HCT116 (cell line): ENCODE measurements around the gene ANXA2. TPM values are rescaled to one million over a fixed set of nuclear protein-coding genes. Genes with fewer than 3 reads are reported as not detected.

ENCODE experiments used
- ATAC-seq: fragments of 200-7000 bp; cut with Tn5 transposase; 2 replicates; pipeline ENCODE4 v1.9.1; 2020; ENCODE audit warnings: mild to moderate bottlenecking, moderate library complexity
- BruUV-seq: library from RNA; stranded (reverse); fragments of 400-500 nt; replicated peaks from 2 replicates; lab custom pipeline; 2021; lab: Mats Ljungman, UMichigan
- CTCF ChIA-PET: fragments of 300-600 bp; sonication (Branson Sonifier 250); formaldehyde crosslinking; loops from one replicate; lab custom pipeline; 2021; ENCODE audit warnings: antibody characterized with exemption; lab: Charles Lee
- POLR2A ChIA-PET: fragments of 300-600, 350-600 bp; sonication (Branson Sonifier 250); formaldehyde crosslinking; loops from one replicate; lab custom pipeline; 2021; ENCODE audit warnings: antibody characterized with exemption; lab: Charles Lee
- RAD21 ChIA-PET, 2 experiments: fragments of 300-600 bp; sonication (Branson Sonifier 250); formaldehyde crosslinking; loops; one replicate each; lab custom pipeline; 2023; ENCODE audit warnings: low total read pairs in 2 of 2; ENCODE audit not compliant: uncharacterized antibody in 2 of 2, unreplicated experiment in 2 of 2, low non-redundant PET in 1 of 2; lab: Charles Lee
- DNase-seq: peaks from one replicate; pipeline ENCODE4 v3.0.0-alpha.2; 2010; ENCODE audit warnings: low read depth, low spot score
- H2AFZ ChIP-seq: fragments of 200-600 bp; shearing (Covaris generic), sonication (generic); 2 replicates; pipeline ENCODE4 v1.6.1; 2017; ENCODE audit warnings: low read depth, mixed run types, mixed read lengths, antibody characterized with exemption, low read length; ENCODE audit not compliant: poor library complexity, severe bottlenecking
- H3K27ac ChIP-seq: 2 replicates; pipeline ENCODE4 v1.5.1; 2012; ENCODE audit warnings: low read depth, low read length
- H3K27me3 ChIP-seq: fragments of 200-600 bp; sonication (generic); 2 replicates; pipeline ENCODE4 v1.6.1; 2016; ENCODE audit warnings: mixed run types, low read length, mixed read lengths; ENCODE audit not compliant: insufficient read depth
- H3K36me3 ChIP-seq, 2 experiments: fragments of 200-500 bp in 1 of 2; fragments of 200-600 bp in 1 of 2; sonication (Bioruptor generic) in 1 of 2; sonication (generic) in 1 of 2; 2 replicates each; pipeline versions ENCODE4 v1.5.1 to v1.6.1; 2014 to 2016; ENCODE audit warnings: low read length in 2 of 2, inconsistent platforms in 1 of 2, mixed read lengths in 1 of 2, mixed run types in 1 of 2; ENCODE audit not compliant: insufficient read depth in 2 of 2, control insufficient read depth in 1 of 2
- H3K4me1 ChIP-seq, 2 experiments: fragments of 200-600 bp in 1 of 2; sonication (generic) in 1 of 2; 2 replicates each; pipeline versions ENCODE4 v1.5.1 to v1.6.1; 2012 to 2017; ENCODE audit warnings: low read length in 2 of 2, inconsistent platforms in 1 of 2, mild to moderate bottlenecking in 1 of 2, mixed read lengths in 1 of 2, mixed run types in 1 of 2, moderate library complexity in 1 of 2; ENCODE audit not compliant: insufficient read depth in 2 of 2, control insufficient read depth in 1 of 2
- H3K4me2 ChIP-seq: fragments of 200-600 bp; sonication (generic); 2 replicates; pipeline ENCODE4 v1.6.1; 2017; ENCODE audit warnings: mixed run types, low read length, mixed read lengths
- H3K4me3 ChIP-seq, 2 experiments: fragments of 200-600 bp in 1 of 2; sonication (generic) in 1 of 2; replicated peaks in 1 of 2; 2 replicates each; pipeline ENCODE4 v1.5.1; 2011 to 2016; ENCODE audit warnings: low read length in 2 of 2, control low read depth in 1 of 2, low read depth in 1 of 2, mild to moderate bottlenecking in 1 of 2, mixed read lengths in 1 of 2, mixed run types in 1 of 2
- H3K79me2 ChIP-seq: fragments of 200-600 bp; sonication (generic); 2 replicates; pipeline ENCODE4 v1.6.1; 2017; ENCODE audit warnings: mild to moderate bottlenecking, mixed run types, low read length, moderate library complexity, mixed read lengths; ENCODE audit not compliant: insufficient read depth
- H3K9ac ChIP-seq: fragments of 200-600 bp; sonication (generic); 2 replicates; pipeline ENCODE4 v1.6.1; 2016; ENCODE audit warnings: low read length, mixed read lengths
- H3K9me2 ChIP-seq: fragments of 200-600 bp; sonication (generic), shearing (Covaris generic); 2 replicates; pipeline ENCODE4 v1.6.1; 2017; ENCODE audit warnings: mixed run types, mild to moderate bottlenecking, moderate library complexity; ENCODE audit not compliant: insufficient read depth
- H3K9me3 ChIP-seq, 2 experiments: fragments of 200-500 bp in 1 of 2; fragments of 200-600 bp in 1 of 2; sonication (Bioruptor generic) in 1 of 2; sonication (generic) in 1 of 2; 2 replicates each; pipeline ENCODE4 v1.6.1; 2014 to 2017; ENCODE audit warnings: low read length in 2 of 2, mixed read lengths in 2 of 2, inconsistent platforms in 1 of 2, low read depth in 1 of 2, mild to moderate bottlenecking in 1 of 2, mixed run types in 1 of 2, moderate library complexity in 1 of 2; ENCODE audit not compliant: control insufficient read depth in 1 of 2, insufficient read depth in 1 of 2
- H4K20me1 ChIP-seq: fragments of 200-600 bp; sonication (generic), shearing (Covaris generic); 2 replicates; pipeline ENCODE4 v1.6.1; 2017; ENCODE audit warnings: mixed run types, mild to moderate bottlenecking, moderate library complexity; ENCODE audit not compliant: insufficient read depth
- ATF3 ChIP-seq: IDR thresholded peaks from 2 replicates; pipeline ENCODE4 v1.6.1; 2012
- CTCF ChIP-seq, 3 experiments: fragments of 200-600 bp in 1 of 3; sonication (generic) in 1 of 3; IDR thresholded peaks in 2 of 3; conservative IDR thresholded peaks in 1 of 3; 2 replicates each; pipeline ENCODE4 v1.5.1; 2012 to 2017; ENCODE audit warnings: low read depth in 2 of 3, low read length in 2 of 3, antibody characterized with exemption in 1 of 3, borderline replicate concordance in 1 of 3, control low read depth in 1 of 3, mild to moderate bottlenecking in 1 of 3, mixed read lengths in 1 of 3, mixed run types in 1 of 3, moderate library complexity in 1 of 3; ENCODE audit not compliant: insufficient read depth in 1 of 3
- ELF1 ChIP-seq: IDR thresholded peaks from 2 replicates; pipeline ENCODE4 v1.6.1; 2012; ENCODE audit warnings: low read depth, borderline replicate concordance
- EZH2phosphoT487 ChIP-seq: fragments of 200-600 bp; IDR thresholded peaks from 2 replicates; pipeline ENCODE4 v1.6.1; 2018; ENCODE audit warnings: antibody characterized with exemption, borderline replicate concordance
- FOSL1 ChIP-seq: IDR thresholded peaks from 2 replicates; pipeline ENCODE4 v1.6.1; 2012; ENCODE audit warnings: low read depth
- MAX ChIP-seq: IDR thresholded peaks from 2 replicates; pipeline ENCODE4 v1.6.1; 2012
- REST ChIP-seq: IDR thresholded peaks from 2 replicates; pipeline ENCODE4 v1.6.1; 2012; ENCODE audit warnings: low read depth
- SP1 ChIP-seq: IDR thresholded peaks from 2 replicates; pipeline ENCODE4 v1.6.1; 2012; ENCODE audit warnings: low read depth
- TCF7L2 ChIP-seq: IDR thresholded peaks from 2 replicates; pipeline ENCODE4 v1.7.0; 2011; ENCODE audit warnings: borderline replicate concordance, inconsistent platforms; ENCODE audit not compliant: insufficient read depth, insufficient read length; ENCODE audit errors: extremely low read depth
- ZBTB33 ChIP-seq: IDR thresholded peaks from 2 replicates; pipeline ENCODE4 v1.6.1; 2011; ENCODE audit warnings: mild to moderate bottlenecking, low read length, moderate library complexity; ENCODE audit not compliant: insufficient replicate concordance; ENCODE audit errors: extremely low read depth
- ZFX ChIP-seq: fragments of 450-650 bp; IDR thresholded peaks from 2 replicates; pipeline ENCODE4 v1.6.1; 2017
- ZNF274 ChIP-seq: fragments of 200-500 bp; sonication (Bioruptor generic); IDR thresholded peaks from 2 replicates; pipeline ENCODE4 v1.6.1; 2014; ENCODE audit warnings: mild to moderate bottlenecking, low read depth, low read length, inconsistent platforms
- intact Hi-C: fragments of 100-400 bp; cut with micrococcal nuclease; formaldehyde crosslinking; loops from 2 replicates; pipeline ENCODE4 v1.10.0; 2022
- total RNA-seq: library from RNA; stranded (reverse); gene quantifications from one replicate; pipeline ENCODE4 v1.2.1, GENCODE V29; 2021; ENCODE audit not compliant: unreplicated experiment

The ANXA2 gene
- total RNA-seq, 1 experiment from 2014 or later, result 1,298 TPM

GRCh38 chr15:60441331-60441730 lies 43.5 kb upstream of the ANXA2 start:
- CTCF ChIA-PET, result no interaction called here

GRCh38 chr15:60438646-60439045 lies 40.9 kb upstream of the ANXA2 start:
- CTCF ChIA-PET, result no interaction called here
- no peaks in the 10 kb centered on the region for H3K9me3 ChIP-seq
- H3K27ac ChIP-seq, result no peak overlapping the region
- intact Hi-C loops, result no loop called here
- no peaks in the 10 kb centered on the region for H4K20me1 ChIP-seq
- no peak overlapping the region for H3K9ac ChIP-seq
- H3K4me1 ChIP-seq, result no peaks in the 10 kb centered on the region
- no peak overlapping the region for H3K4me2 ChIP-seq
- POLR2A ChIA-PET, result interaction anchor here (0.9 kb wide), 1 partner anchor 64 kb away, joined by 3 read pairs; no protein-coding TSS in a partner anchor
- no TSS peak for BruUV-seq
- RAD21 ChIA-PET, result no interaction called here
- H3K9me2 ChIP-seq, result no peaks in the 10 kb centered on the region
- DNase-seq (no peak), ATAC-seq (no peak)
- no peak overlapping the region for H3K4me3 ChIP-seq
- no peak overlapping the region for H2AFZ ChIP-seq
- H3K79me2 ChIP-seq, result no peaks in the 10 kb centered on the region
- no peaks in the 10 kb centered on the region for H3K27me3 ChIP-seq
- no peaks in the 10 kb centered on the region for H3K36me3 ChIP-seq
- TF ChIP-seq ZBTB33 (no peak), REST (no peak), CTCF (IDR thresholded peaks at IDR 0.05 in 2 of 3, conservative IDR thresholded peaks at IDR 0.05 in 1 of 3; ENCODE audit: borderline replicate concordance in 1 of 3, insufficient read depth in 1 of 3, low read depth in 2 of 3, low read length in 2 of 3) (no peak), EZH2phosphoT487 (no peak), ZNF274 (no peak), MAX (no peak), SP1 (no peak), ATF3 (no peak), ZFX (no peak), ELF1 (no peak)

More at GRCh38 chr15:60441331-60441730, 43.5 kb upstream of the ANXA2 start:
- Histone ChIP-seq H2AFZ (no peak overlapping the region), H3K27me3 (no peaks in the 10 kb centered on the region), H3K27ac (no peak overlapping the region), H3K9ac (no peak overlapping the region), H4K20me1 (no peaks in the 10 kb centered on the region), H3K9me3 (no peaks in the 10 kb centered on the region), H3K4me3 (no peak overlapping the region), H3K36me3 (no peaks in the 10 kb centered on the region), H3K79me2 (no peaks in the 10 kb centered on the region), H3K4me2 (no peak overlapping the region), H3K4me1 (no peaks in the 10 kb centered on the region), H3K9me2 (no peaks in the 10 kb centered on the region)
- intact Hi-C loops, result no loop called here
- TF ChIP-seq TCF7L2 (no peak), FOSL1 (no peak)
- ATAC-seq (no peak), DNase-seq (no peak)
- no TSS peak for BruUV-seq
- POLR2A ChIA-PET, result interaction anchor here (1.0 kb wide), 1 partner anchor 27 kb away, joined by 3 read pairs; no protein-coding TSS in a partner anchor
- RAD21 ChIA-PET, result no interaction called here
